ENCODE measurements around the gene PGM5.
"Not testable (repeated sequence)": the region's sequence is repeated elsewhere in the genome, so short reads cannot be mapped to it uniquely, and the experiment has no call there.

Gene PGM5

DNA sequence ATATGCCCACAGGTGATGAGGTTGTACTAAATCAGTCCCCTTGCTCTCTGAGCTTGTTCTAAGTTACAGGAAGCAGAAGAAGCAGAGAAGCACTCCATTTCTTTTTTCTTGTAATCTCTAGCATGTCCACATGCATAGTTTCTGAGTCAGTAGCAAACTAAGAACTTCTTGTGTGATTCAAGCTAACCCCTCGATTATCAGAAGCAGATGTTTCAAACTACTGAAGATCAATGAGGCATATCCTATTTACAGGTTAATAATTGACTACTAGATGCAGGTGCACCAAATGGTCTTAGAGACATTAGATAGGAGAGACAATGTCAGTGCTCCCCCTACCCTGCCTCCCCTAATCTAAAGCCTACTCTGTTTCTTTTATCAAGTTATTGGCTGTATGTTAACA is 21.3 kb downstream of the PGM5 start:
- DNase-seq (ENCODE audit: low spot score), result not testable (repeated sequence)

DNA sequence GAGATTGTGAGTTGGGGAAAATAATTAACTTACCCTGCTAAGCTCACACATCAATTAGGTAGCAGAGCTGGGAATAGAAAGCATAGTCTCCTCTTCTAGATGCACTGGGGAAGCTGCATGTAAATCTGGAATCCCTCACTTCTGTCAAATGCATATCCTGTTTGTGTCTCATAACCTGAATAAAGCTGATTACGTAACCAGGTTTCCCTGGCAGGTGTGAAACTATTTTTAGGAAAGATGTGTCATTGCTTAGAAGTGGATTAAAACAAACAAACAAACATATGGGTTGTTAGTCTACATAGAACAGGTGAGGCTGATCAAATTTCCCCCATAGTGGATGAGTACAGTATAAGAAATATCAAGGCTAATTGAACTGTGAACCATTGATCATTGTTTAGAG is 27.5 kb downstream of the PGM5 start:
- DNase-seq (ENCODE audit: low spot score), result not testable (repeated sequence)

DNA sequence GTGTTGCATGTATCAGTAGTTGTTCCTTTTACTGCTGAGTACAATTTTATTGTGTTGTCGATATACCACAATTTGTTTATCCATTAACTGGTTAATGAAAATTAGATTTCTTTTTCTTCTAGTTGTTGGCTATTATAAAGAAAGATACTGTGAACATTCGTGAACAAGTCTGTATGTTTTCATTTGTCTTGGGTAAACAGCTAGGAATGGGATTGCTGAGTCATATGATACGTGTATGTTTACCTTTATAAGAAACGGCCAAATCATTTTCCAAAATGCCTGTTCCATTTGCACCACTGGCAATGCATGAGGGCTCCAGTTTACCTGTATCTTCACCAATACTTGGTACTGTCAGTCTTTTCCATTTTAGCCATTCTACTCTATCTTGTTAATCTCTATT is 33.1 kb downstream of the PGM5 start:
- not testable (repeated sequence) for DNase-seq (ENCODE audit: low spot score)

DNA sequence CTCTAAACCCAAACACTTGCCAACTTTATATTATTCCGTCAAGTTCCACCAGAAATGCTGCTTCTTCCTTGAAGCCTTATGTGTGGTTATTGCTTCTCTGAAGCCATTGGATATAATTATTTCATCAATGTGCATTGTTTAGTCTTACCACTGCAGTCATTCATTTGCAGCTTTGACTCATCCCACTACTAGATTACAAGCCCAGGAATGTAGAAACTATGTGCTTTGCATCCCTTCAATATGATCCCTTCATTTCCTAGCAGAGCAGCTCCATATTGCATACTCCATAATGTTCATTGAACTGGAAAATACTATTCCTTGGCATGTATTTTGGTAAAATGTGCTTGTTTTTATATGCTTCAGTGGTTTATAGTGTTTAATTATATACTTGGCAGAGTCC is 34.3 kb downstream of the PGM5 start:
- DNase-seq (ENCODE audit: low spot score), result not testable (repeated sequence)

DNA sequence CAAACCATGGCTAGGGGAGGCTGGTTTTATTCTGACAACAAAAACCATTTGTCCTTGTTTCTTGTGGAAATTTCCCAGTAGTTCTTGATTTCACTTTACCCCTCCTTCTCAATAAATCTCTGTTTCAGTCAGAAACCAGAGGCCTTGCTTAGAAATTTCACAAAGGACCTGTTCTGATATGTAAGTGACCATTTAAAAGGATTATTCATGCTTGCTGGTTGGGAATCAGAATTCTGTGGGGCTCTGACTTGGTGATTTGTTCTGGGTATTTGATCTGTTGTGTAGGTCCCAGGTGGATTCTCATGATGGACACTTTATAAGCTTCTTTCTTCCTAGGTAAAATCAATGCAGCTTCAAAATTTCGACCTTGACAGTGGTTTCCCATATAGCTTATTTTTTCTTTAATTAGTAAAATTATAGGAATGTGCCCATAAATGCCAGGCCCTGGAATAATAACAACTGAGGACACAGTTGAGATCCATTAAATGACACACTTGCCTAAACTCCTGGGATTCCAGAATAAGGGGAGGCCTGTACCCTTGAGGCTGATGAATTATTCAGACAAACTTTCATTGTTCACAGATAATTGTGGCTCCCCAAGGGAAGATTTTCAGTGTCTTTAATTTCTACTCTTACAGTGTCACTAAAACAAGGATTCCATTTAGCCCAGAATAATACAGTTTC is 40.1 kb downstream of the PGM5 start:
- not testable (repeated sequence) for DNase-seq (ENCODE audit: low spot score)

DNA sequence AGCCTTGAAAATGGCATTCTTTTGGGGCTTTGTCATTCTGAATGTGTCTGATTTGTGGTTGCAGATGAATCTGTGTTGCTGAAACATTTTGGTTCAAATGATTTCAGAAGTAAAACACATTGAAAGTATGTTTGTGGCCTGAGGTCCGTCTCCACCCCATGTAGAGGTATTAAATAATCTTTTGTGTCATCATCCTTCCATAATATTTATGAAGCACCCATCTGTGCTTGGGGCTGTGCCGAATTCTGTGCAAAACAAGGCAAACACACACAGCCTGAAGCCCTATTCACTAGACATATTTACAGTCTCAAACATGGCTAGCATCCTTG is 40.6 kb downstream of the PGM5 start:
- DNase-seq (ENCODE audit: low spot score), result not testable (repeated sequence)

DNA sequence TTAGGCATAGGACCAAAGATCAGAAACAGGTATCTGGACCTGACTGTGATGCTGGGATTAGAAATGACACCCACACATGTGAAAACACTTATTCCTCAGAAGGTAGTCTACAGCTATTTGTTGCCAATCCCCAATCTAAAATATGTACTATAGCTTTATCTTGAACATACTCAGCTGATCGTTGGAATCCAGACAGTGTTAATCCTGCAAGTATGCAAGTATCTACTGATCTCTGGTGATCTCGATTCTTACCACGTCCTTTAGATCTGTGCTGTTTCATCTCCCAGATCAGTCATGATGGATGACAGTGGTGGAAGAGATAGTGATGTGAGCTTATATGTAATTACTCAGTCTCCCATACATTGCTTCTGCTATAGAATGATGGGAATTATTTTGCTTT is 41.4 kb downstream of the PGM5 start:
- DNase-seq (ENCODE audit: low spot score), result not testable (repeated sequence)

DNA sequence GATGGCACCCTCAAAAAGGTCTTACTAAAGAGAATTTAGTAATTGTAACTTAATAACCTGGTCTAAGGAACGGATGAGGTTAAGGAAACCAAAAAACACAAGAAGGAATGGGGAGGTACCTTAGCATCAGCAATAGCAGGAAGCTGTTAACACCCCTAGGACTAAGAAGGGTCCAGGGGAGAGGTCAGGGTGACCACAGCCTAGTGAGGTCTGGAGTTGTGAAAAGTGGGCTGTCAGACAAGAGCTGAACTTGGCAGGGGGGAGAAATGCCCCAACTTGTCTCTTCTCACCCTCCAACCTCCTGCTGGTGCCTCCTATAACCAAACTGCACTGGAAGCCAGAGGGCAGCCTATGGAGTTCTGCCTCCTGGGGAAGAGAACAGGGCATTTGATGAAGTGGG is 41.9 kb downstream of the PGM5 start:
- not testable (repeated sequence) for DNase-seq (ENCODE audit: low spot score)

DNA sequence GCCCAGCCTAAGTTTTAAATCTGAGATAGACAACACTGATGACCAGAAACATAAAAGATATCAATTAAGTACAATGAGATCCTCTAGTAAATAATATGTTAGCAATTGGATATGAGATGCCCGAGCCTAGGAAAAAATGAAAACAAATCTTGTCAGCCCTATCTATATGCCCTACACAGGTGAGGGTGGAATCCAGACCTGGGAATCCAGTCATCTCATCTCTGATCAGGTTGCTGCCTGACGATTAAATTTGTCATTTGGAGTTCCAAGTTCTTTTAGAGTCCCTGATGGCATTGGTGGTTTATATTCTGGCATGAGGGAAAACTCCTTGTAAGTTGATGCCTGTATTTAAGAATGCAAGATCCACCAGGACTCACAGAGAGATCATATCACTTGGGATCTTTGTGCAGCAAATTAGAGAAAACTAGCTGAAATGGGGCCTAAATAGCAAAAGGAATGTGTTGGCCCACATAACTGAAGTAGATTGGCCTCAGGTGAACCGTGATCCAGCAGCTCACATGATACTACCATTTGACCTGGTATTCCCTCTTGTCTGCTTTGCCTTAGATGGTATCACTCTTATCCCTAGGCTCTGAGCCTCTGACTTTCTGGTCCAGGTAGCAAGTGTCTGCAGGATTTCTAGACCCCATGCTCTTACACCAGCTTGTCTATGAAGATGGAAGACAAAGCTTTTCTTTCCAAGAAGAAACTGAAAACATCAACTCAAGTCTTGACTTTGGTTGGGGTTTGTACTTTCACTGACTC is 48.2 kb downstream of the PGM5 start:
- not testable (repeated sequence) for DNase-seq (ENCODE audit: low spot score)

DNA sequence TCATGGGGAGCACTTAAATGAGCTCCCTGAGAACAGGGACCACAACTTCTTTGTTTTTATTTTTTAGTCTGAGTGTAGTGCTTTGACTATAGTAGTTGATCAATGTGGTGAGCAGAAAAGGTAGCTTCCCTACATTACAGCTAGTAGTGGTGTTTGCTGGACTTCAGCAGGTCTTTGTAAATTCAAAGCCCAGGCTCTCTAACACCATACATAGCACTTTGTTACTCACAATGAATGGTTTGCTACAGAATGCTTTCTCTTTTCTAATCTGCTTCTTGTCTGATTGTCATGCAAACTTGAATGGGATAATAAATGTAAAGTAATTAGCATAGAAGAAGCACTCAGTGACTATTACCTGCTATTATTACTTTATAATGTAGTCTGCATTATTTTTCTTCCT is 55.5 kb downstream of the PGM5 start:
- DNase-seq (ENCODE audit: low spot score), result not testable (repeated sequence)

DNA sequence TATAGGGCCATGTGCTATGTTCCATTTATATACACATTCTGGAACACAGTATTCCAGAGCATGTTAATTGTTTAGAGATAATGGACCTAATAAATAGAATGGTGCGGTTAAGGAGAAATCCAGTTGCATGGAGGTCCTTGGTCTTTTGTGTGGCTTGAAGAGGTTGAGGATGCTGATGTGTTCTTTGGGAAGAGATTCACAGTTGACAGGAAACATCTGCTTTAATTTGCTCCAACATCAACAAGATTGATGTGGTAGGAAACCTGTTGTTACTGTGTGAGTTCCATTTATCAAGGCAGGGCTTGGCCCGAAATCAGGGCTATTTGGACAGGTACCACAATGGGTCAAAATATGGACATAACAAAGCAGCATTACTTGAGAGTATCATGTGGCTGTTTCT is 56.3 kb downstream of the PGM5 start:
- DNase-seq (ENCODE audit: low spot score), result not testable (repeated sequence)

DNA sequence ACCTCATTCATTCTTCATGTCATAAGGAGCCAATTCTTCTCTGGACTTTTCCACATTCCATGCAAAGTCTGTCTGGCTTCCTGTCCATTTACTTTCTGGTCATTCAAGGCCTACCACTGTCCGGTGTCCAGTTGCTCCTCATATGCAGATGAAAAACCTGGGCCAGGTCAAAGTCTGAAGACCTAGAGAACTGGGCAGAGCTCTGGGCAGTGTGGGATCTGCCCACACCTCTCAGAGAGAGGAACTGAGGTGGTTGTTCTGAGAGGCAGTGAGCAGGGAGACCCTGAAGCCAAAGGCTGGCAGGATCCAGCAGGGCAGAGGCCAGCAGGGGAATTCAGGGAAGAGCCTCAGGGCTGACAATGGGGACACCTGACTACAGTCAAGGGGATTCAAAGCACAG is 58.7 kb downstream of the PGM5 start:
- DNase-seq (ENCODE audit: low spot score), result not testable (repeated sequence)

DNA sequence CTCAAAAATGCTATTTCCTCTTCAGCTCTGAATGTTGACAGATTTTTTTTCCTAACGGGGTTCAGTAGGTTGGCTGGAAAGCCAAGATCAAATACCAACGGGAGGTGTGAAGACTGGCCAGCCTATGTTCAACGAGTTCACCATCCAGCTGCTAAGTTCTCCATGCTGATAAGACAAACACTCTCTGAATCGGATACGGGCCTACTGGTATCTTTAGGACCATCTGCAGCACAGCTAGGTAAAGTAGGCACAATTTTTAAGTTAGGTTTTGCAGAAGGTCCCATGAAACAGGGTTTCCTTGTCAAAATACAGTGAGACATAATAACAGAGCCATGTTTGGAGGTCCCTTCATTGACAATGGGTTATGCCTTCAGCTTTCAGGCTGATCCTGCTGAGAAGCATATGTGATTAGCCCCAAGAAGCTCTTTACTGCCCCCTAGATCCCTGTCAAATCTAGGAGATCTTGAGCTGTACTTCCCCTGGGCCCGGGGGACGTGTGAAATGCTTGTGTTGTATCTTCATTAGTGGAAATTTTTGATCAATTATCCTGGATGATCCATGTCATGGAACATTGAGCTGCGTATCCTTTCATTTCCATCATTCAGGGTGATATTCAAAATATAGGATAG is 60.6 kb downstream of the PGM5 start:
- no peak for DNase-seq (ENCODE audit: low spot score)

DNA sequence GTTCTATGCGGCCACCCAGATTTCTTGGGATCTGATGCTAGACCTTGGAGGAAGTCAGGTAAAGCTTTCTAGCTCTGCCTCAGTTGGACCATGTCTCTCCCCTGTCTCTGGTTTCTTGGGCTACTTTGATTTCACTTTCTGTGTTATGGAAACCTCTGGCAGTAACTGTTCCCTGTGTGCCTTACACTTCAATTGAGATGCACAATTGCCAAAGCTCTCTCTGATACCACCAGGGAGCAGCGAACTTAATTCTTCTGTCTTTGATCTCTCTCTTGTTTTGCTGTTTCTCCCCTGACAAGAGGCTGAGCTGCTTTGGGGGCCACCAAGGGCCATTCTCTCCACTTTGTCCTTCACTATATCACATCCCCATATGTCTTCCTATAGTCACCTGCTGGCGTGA is 61.4 kb downstream of the PGM5 start:
- no peak for DNase-seq (ENCODE audit: low spot score)

DNA sequence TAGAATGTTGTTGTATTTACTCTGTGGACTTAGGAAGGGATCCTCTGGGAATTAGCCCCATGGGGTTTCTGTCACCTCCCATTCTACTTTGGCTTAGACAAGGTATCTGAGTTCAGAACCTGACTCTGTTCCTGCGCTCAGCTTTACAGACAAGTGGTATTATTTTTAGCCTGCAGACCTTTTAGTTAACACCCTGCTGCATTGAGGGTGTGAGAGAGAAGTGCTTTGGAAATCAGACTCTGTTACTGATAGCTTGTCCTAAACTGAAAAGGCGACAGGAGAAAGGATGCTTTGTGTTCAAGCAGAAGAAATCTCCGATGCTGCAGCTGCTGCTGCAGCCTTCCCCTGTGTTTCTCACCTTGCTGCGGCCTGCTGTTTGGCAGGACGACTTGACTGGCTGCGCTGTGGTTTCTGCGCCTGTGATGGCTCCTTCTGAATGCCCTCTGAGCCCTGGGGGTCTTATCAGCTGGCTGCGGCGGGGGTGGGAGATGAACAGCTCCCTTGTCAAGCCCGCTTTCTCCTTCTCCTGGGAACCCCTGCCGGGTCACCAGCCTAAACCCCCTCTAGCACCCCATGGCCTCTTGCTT is 61.9 kb downstream of the PGM5 start:
- DNase-seq (ENCODE audit: low spot score), result no peak

DNA sequence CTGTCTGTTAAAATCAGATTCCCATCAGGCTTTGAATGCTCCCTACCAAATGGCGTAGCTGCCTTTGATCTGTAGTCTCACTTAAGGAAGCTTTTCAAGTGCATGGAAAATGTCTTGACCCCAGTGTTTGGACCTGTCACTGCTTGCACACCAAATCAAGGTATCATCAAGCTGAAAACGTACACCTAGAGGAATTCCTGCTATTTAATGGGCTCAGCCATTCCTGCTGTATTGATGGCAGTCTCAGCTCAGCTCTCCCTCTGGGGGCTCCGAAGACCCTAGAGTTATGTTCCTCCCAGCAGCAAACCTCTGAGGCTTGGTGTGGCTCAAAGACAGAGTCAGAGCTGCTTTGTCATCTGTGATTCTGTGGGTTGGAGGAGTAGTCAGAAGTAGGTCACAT is 63.5 kb downstream of the PGM5 start:
- DNase-seq (ENCODE audit: low spot score), result no peak

DNA sequence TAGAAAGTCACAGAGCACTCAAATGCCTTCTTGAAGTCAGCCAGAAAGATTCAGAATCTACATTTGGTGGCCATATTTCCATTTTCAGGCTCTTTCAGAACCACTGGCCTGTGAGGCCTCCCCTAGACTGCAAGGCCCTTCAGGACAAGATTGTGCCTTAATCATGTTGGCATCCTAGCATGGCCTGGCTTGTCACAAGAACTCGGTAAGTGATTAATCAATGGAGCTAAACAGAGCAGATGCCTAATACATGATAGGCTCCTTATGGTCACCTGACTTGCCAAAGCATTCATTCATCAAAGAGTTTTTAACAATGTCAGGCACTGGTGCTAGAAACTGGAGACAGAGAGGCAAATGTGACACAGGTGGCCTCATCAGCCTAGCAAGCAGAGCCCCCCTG is 70.3 kb downstream of the PGM5 start:
- DNase-seq (ENCODE audit: low spot score), result no peak

DNA sequence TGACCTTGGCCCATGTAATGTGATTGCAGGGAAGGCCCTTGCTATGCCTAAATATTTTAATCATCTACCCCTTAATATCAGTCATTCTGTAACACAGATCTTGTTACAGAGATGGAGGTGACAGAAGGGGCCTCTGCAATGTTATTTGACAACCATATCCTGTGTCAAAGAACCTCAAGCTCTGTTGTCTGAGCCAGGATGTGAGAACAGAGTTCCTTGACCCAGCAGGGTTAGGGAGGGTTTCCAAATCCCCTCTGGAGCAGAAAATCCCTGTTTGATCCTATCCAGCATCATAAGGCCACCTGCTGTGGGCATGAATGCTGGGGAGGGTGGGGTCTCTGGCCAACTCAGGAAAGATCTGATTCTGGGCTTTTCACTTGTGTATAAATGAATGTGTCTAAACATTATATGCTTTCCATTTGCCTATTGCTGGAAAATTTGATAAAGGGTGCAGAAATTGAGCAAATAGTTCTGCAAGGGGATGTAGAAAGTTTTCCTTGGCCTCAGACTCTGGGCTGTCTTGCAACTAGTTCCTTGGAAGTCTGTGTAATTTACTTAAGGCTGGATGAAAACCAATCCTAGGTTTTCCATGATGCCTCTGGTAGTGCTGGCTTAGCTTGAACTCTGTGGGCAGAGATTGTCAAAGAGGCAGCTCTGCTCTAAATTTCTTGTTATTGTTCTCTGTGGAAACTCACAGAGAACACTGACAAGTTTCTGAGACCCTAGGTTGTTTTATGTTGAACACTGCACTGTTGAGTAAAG is 71.0 kb downstream of the PGM5 start:
- no peak for DNase-seq (ENCODE audit: low spot score)

DNA sequence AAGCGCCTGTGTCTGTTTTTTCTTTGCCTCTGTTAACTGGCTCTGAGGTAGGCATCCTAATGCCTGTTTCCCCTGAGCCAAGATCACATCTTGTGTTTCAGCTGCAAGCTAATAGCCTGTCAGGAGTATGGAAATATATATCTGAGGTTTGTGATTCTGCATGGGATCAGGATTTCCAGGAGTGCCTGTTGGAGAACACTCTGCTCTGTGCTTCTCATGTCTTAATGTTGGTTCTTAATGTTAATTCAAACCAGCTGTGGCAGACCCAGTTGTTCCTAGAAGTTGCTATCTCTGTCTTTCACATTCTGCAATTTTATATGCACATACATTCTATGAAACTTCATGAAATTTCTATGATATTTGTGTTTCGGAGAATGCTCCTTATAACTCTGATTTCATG is 72.1 kb downstream of the PGM5 start:
- DNase-seq (ENCODE audit: low spot score), result no peak

DNA sequence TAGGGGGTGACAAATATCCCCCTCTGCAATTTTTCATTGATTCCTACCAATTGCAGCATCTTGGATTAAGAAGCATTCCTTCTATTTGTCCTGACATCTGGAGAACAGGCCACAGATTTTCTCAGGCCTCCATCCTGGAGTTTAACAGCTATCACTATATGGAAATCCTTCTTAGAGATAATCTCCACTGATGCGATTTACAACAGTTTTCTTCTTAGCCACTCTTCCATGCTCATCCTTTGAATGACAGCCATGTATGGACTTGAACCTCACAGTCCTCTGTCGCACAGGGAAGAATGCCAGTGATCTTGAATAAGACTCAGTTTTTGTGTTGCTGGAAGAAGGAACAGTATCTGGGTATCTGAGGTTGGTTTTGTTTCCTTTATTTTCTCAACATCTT is 73.2 kb downstream of the PGM5 start:
- no peak for DNase-seq (ENCODE audit: low spot score)

DNA sequence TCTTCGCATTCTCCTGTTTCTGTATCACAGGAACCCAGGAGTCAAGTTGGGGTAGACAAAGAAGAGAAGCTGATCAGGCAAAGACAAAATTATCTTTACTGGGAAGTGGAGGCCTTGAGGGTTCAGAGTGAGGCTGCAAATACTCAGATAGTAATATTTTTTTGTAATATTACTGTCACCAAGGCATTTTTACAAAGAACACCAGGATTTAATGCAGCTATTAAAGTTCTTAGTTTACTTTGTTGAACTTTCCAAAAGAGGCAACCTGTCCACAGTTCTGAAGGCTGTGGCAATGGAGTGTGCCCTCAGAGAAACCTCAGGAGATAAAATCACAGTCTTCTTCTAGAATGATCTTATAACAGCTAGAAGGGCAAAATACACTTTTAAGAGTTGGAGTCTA is 74.9 kb downstream of the PGM5 start:
- no peak for DNase-seq (ENCODE audit: low spot score)

DNA sequence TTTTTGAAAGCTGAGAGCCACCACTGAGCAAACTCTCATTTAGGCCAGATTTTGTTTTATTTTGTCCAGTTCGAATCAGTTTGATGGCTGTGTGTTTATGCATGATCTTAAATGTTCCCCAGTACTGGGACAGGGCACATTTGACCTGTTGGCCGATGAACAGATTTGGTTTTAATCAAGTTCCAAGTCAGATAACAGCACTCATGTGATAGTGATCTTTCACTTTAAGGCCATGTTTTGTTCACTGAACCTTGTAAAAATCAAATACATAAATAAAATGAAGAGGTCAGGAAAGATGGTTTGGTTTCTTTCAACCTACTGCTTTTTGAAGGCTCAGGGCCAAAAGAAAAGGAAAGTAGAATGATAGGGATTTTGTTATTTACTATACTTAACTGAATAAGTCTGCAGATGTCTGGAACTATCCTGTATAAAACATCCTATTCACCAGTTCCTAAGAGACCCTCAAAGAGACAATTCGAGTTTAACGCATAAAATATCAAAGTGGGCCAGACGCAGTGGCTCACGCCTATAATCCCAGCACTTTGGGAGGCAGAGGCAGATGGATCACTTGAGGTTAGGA is 77.2 kb downstream of the PGM5 start:
- DNase-seq (ENCODE audit: low spot score), result no peak

Data from AG08396 (cell line).